ENCODE data around the gene P2RX1. TPM values are rescaled to one million over a fixed set of nuclear protein-coding genes. Genes with fewer than 3 reads are reported as not detected.

The P2RX1 gene
- polyA plus RNA-seq, 1 donor: 97.1 TPM

Other genes with a start within 250 kb of the P2RX1 start
- gene TAX1BP3, start 247.9 kb downstream of the P2RX1 start, polyA plus RNA-seq: 115 TPM
- 39.7 TPM for gene EMC6, start 247.7 kb downstream of the P2RX1 start, polyA plus RNA-seq
- gene P2RX5, start 220.3 kb downstream of the P2RX1 start, polyA plus RNA-seq: 2.2 TPM
- 2.7 TPM for gene HASPIN, start 192.6 kb downstream of the P2RX1 start, polyA plus RNA-seq
- gene ITGAE, start 115.3 kb downstream of the P2RX1 start, polyA plus RNA-seq: 45.8 TPM
- 75.0 TPM for gene NCBP3, start 70.2 kb downstream of the P2RX1 start, polyA plus RNA-seq
- gene CAMKK1, start 23.4 kb downstream of the P2RX1 start, polyA plus RNA-seq: 15.4 TPM
- 44.4 TPM for gene ATP2A3, start 48.0 kb upstream of the P2RX1 start, polyA plus RNA-seq
- gene ZZEF1, start 226.6 kb upstream of the P2RX1 start, polyA plus RNA-seq: 52.9 TPM
- 20.8 TPM for gene CYB5D2, start 226.7 kb upstream of the P2RX1 start, polyA plus RNA-seq

All from large intestine (tissue), 1 donor.